ENCODE data around the gene SLIT1. TPM values are rescaled to one million over a fixed set of nuclear protein-coding genes. Genes with fewer than 3 reads are reported as not detected.

SLIT1 gene
- total RNA-seq, 4 donors from 2014 or later, result 0.28 to 1.7 TPM; not detected in 2

DNA sequence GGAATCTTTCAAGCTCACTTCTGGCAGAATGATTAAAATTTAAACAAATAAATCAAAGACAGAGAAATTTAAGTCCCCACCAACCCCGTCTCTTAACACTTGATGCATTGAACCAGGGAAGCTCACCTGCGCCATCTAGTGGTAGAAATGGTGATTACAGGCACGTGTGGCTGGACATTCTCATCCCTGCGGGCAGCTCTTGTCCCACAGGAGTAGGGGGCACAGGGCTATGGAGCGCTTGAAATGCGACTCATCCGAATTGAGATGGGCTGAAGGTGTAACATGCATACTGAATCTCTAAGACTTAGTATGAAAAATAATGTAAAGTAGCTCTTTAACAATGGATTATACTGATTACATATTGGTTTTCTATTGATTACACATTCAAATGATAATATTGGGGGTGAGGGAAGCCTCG, 24.8 kb upstream of the SLIT1 start:
- Histone ChIP-seq H3K27me3 (no peaks in the 10 kb centered on the region), H3K36me3 (no peaks in the 10 kb centered on the region), H3K4me1 (no peaks in the 10 kb centered on the region), H3K27ac (no peak overlapping the region), H3K9me3 (no peaks in the 10 kb centered on the region), H3K4me3 (no peak overlapping the region)
- TF ChIP-seq POLR2A (IDR thresholded peaks at IDR 0.05), result no peak
- TF ChIP-seq, protein P1, sequence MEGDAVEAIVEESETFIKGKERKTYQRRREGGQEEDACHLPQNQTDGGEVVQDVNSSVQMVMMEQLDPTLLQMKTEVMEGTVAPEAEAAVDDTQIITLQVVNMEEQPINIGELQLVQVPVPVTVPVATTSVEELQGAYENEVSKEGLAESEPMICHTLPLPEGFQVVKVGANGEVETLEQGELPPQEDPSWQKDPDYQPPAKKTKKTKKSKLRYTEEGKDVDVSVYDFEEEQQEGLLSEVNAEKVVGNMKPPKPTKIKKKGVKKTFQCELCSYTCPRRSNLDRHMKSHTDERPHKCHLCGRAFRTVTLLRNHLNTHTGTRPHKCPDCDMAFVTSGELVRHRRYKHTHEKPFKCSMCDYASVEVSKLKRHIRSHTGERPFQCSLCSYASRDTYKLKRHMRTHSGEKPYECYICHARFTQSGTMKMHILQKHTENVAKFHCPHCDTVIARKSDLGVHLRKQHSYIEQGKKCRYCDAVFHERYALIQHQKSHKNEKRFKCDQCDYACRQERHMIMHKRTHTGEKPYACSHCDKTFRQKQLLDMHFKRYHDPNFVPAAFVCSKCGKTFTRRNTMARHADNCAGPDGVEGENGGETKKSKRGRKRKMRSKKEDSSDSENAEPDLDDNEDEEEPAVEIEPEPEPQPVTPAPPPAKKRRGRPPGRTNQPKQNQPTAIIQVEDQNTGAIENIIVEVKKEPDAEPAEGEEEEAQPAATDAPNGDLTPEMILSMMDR (IDR thresholded peaks at IDR 0.05), result peak; percentile 79 to 99 (median 90)
- DNase-seq, result peak; percentile 68 to 87 (median 74)

DNA sequence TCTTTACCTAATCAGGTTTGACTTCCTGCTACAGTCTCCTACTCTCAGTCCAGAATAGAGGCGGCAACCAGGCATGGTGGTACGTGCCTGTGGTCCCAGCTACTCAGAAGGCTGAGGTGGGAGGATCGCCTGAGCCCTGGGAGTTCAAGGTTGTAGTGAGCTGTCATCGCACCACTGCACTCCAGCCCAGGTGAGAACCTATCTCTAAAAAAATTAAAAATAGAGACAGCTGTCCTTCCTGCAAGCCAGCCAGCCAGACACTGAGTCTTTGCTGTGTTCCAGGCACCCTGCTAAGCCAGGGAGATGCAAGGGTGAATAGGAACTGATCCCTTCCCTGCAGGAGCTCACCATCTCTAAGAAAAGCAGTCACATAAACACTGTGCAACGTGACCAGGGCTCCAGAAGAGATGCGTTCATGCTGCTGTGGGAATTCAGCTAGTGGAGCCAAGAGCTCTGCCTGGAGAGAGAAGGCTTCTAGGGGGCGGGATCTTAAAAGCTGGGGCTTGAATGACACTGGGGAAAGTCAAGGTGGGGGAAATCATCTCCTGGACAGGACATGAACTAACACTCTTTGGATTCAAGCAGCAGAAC, 22.1 kb upstream of the SLIT1 start:
- Histone ChIP-seq H3K27ac (no peak overlapping the region), H3K9me3 (no peaks in the 10 kb centered on the region), H3K27me3 (no peaks in the 10 kb centered on the region), H3K36me3 (no peaks in the 10 kb centered on the region), H3K4me1 (no peaks in the 10 kb centered on the region), H3K4me3 (no peak overlapping the region)
- DNase-seq, result peak in 1 of 3 donors; percentile 15
- TF ChIP-seq POLR2A (IDR thresholded peaks at IDR 0.05), result no peak
- TF ChIP-seq, protein P1 (IDR thresholded peaks at IDR 0.05), result no peak

GRCh38 chr10:97207131-97207530, 21.4 kb upstream of the SLIT1 start:
- Histone ChIP-seq H3K4me3 (no peak overlapping the region), H3K4me1 (no peaks in the 10 kb centered on the region), H3K27ac (no peak overlapping the region), H3K9me3 (no peaks in the 10 kb centered on the region), H3K27me3 (no peaks in the 10 kb centered on the region), H3K36me3 (no peaks in the 10 kb centered on the region)
- DNase-seq, result peak in 1 of 3 donors; percentile 37
- no peak for TF ChIP-seq POLR2A (IDR thresholded peaks at IDR 0.05)
- TF ChIP-seq, protein P1 (IDR thresholded peaks at IDR 0.05), result no peak

DNA sequence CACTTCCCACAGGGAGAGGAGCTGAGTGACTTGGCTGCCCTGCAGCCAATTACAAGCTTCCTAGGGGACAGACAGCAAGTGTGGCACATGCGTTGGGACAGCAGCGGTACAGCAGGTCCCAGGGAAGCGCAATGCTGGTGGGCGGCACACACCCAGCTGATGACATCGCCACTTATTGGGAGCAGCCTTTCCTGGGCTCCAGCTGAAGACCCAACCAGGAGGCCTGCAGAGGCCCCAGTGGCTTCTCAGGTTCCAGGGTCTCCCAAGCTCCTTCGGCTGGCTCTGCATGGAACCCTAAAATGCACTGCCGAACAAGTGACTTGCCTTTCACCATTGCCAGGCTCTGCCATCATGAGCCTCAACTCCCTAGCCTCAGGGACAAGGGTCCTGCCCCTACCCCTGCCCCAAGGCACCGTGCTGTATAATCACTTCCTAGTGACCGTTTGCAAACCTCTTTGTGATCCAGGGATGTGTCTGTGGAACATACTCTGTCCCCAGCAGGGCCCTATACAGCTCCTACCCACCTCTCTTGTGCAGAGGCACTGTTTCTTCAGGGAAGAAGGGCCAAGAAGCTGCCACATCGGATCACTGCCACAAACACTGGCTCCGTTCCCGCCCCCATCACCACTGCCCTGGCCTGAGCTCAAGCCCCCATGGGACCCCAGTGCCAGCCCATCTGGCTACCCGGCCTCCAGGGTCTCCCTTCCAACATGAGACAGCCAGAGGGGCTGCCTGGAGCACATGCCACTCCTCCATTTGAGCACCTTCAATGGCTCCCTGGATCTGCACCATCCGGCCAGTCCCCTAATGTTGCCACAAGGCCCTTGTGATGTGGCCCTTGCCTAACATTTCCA, 19.3 kb upstream of the SLIT1 start:
- no peaks in the 10 kb centered on the region for H3K27me3 ChIP-seq
- no peak for TF ChIP-seq POLR2A (IDR thresholded peaks at IDR 0.05)
- TF ChIP-seq, protein P1 (IDR thresholded peaks at IDR 0.05), result no peak
- DNase-seq, result peak in 1 of 3 donors; percentile 45
- H3K4me3 ChIP-seq, result no peak overlapping the region
- H3K27ac ChIP-seq, result no peak overlapping the region
- no peaks in the 10 kb centered on the region for H3K9me3 ChIP-seq
- no peaks in the 10 kb centered on the region for H3K4me1 ChIP-seq
- no peaks in the 10 kb centered on the region for H3K36me3 ChIP-seq

GRCh38 chr10:97203220-97203619, 17.5 kb upstream of the SLIT1 start:
- no peak overlapping the region for H3K4me3 ChIP-seq
- H3K36me3 ChIP-seq, result no peaks in the 10 kb centered on the region
- H3K9me3 ChIP-seq, result no peaks in the 10 kb centered on the region
- H3K27ac ChIP-seq, result no peak overlapping the region
- TF ChIP-seq, protein P1 (IDR thresholded peaks at IDR 0.05), result no peak
- TF ChIP-seq POLR2A (IDR thresholded peaks at IDR 0.05), result no peak
- H3K27me3 ChIP-seq, result no peaks in the 10 kb centered on the region
- DNase-seq, result no peak
- H3K4me1 ChIP-seq, result no peaks in the 10 kb centered on the region
